Activated T-cell treated with anti-CD3 and anti-CD28 coated beads, Interleukin-2, amount 50 U/mL, for 72 hours (primary cell): ENCODE data around the gene GET3. TPM values are rescaled to one million over a fixed set of nuclear protein-coding genes. Genes with fewer than 3 reads are reported as not detected.
A peak's percentile ranks its signal among the peaks of the same experiment; 100 is the strongest.

Experiments used
- ATAC-seq, 2 donors: fragments of 150-1000 bp; cut with Tn5 transposase; replicated peaks in 1 of 2; 2 replicates each; pipeline ENCODE4 v1.10.0; 2021; ENCODE audit warnings: moderate library complexity in 2 of 2, mild to moderate bottlenecking in 1 of 2
- DNase-seq, 2 donors: peaks; one replicate each; pipeline ENCODE4 v3.0.0; 2021 to 2022; ENCODE audit warnings: mixed read lengths in 1 of 2
- H3K27ac Mint-ChIP-seq: one replicate; pipeline ENCODE4 v1.8.0; 2022; ENCODE audit warnings: mild to moderate bottlenecking, moderate library complexity, mixed read lengths
- H3K27me3 Mint-ChIP-seq: one replicate; pipeline ENCODE4 v1.8.0; 2022; ENCODE audit warnings: low read depth, mixed read lengths
- H3K36me3 Mint-ChIP-seq, 2 donors: one replicate each; pipeline ENCODE4 v1.8.0; 2022; ENCODE audit warnings: mixed read lengths in 2 of 2, mild to moderate bottlenecking in 1 of 2; ENCODE audit not compliant: insufficient read depth in 2 of 2
- H3K4me1 Mint-ChIP-seq: one replicate; pipeline ENCODE4 v1.8.0; 2022; ENCODE audit warnings: low read depth, mixed read lengths
- H3K4me3 Mint-ChIP-seq, 2 donors: one replicate each; pipeline ENCODE4 v1.8.0; 2022; ENCODE audit warnings: mild to moderate bottlenecking in 2 of 2, mixed read lengths in 2 of 2, moderate library complexity in 2 of 2
- H3K9me3 Mint-ChIP-seq, 2 donors: one replicate each; pipeline ENCODE4 v1.8.0; 2022; ENCODE audit warnings: mixed read lengths in 2 of 2
- total RNA-seq, 2 donors: library from RNA; stranded (reverse); gene quantifications; one replicate each; pipeline ENCODE4 v1.2.3, GENCODE V29; 2022

GET3 gene
- total RNA-seq, 2 donors from 2014 or later: 42.6 to 43.7 TPM

GRCh38 chr19:12767150-12767549, 29.9 kb downstream of the GET3 start:
- H3K36me3 Mint-ChIP-seq: no peaks in the 10 kb centered on the region
- no peak overlapping the region for H3K27ac Mint-ChIP-seq
- H3K4me3 Mint-ChIP-seq: no peak overlapping the region
- H3K4me1 Mint-ChIP-seq: peaks cover 18% of the 10 kb centered on the region
- ATAC-seq: no peak
- no peak for DNase-seq
- no peaks in the 10 kb centered on the region for H3K27me3 Mint-ChIP-seq
- no peaks in the 10 kb centered on the region for H3K9me3 Mint-ChIP-seq

- no peaks in the 10 kb centered on the region for H3K36me3 Mint-ChIP-seq
- ATAC-seq (no peak), DNase-seq (no peak)
- H3K9me3 Mint-ChIP-seq: no peaks in the 10 kb centered on the region
- H3K27me3 Mint-ChIP-seq: no peaks in the 10 kb centered on the region
- no peak overlapping the region for H3K27ac Mint-ChIP-seq
- peaks cover 18% of the 10 kb centered on the region for H3K4me1 Mint-ChIP-seq
- H3K4me3 Mint-ChIP-seq: no peak overlapping the region
Observed at GRCh38 chr19:12767666-12768065, 30.4 kb downstream of the GET3 start.

- peak; percentile 82 for ATAC-seq
- Mint-ChIP-seq H3K36me3 (peaks cover 0 to 2% of the 10 kb centered on the region in 2 donors), H3K27ac (no peak overlapping the region), H3K4me1 (peaks cover 31% of the 10 kb centered on the region), H3K27me3 (no peaks in the 10 kb centered on the region), H3K4me3 (peak overlapping the region; percentile 47 to 56), H3K9me3 (no peaks in the 10 kb centered on the region)
- peak; percentile 62 to 66 for DNase-seq
Observed at GRCh38 chr19:12769689-12770088, 32.4 kb downstream of the GET3 start.

- Mint-ChIP-seq H3K4me1 (peaks cover 31% of the 10 kb centered on the region), H3K36me3 (peaks cover 0 to 2% of the 10 kb centered on the region in 2 donors), H3K4me3 (no peak overlapping the region), H3K27ac (no peak overlapping the region), H3K9me3 (no peaks in the 10 kb centered on the region), H3K27me3 (no peaks in the 10 kb centered on the region)
- DNase-seq: no peak
- ATAC-seq: no peak
Observed at GRCh38 chr19:12770922-12771321, 33.6 kb downstream of the GET3 start.

GRCh38 chr19:12772323-12772722, 35.0 kb downstream of the GET3 start:
- Mint-ChIP-seq H3K4me3 (no peak overlapping the region), H3K4me1 (peaks cover 36% of the 10 kb centered on the region), H3K9me3 (no peaks in the 10 kb centered on the region), H3K36me3 (peaks cover 0 to 2% of the 10 kb centered on the region in 2 donors), H3K27ac (no peak overlapping the region), H3K27me3 (no peaks in the 10 kb centered on the region)
- ATAC-seq: no peak
- DNase-seq: no peak

GRCh38 chr19:12773571-12773970, 36.3 kb downstream of the GET3 start:
- Mint-ChIP-seq H3K4me1 (peaks cover 43% of the 10 kb centered on the region), H3K9me3 (no peaks in the 10 kb centered on the region), H3K27ac (no peak overlapping the region), H3K36me3 (peaks cover 0 to 2% of the 10 kb centered on the region in 2 donors), H3K27me3 (no peaks in the 10 kb centered on the region), H3K4me3 (peak overlapping the region; percentile 1 to 2)
- DNase-seq (peak in 1 of 2 donors; percentile 17), ATAC-seq (no peak)

GRCh38 chr19:12774588-12775555, 37.6 kb downstream of the GET3 start, which contains the start of gene HOOK2:
Gene HOOK2 (minus strand): TSS chr19:12775552. CDS start chr19:12775449, 103 bp downstream.
- Mint-ChIP-seq H3K36me3 (peaks cover 0 to 2% of the 10 kb centered on the region in 2 donors), H3K9me3 (no peaks in the 10 kb centered on the region), H3K4me1 (peaks cover 50% of the 10 kb centered on the region), H3K27me3 (no peaks in the 10 kb centered on the region), H3K27ac (peak within 1 kb of the TSS; percentile 35), H3K4me3 (peak within 1 kb of the TSS; percentile 75 to 80)
- no peak for ATAC-seq
- peak in 1 of 2 donors; percentile 31 for DNase-seq

GRCh38 chr19:12777217-12778016, 40.1 kb downstream of the GET3 start:
- Mint-ChIP-seq H3K9me3 (no peaks in the 10 kb centered on the region), H3K4me3 (peak overlapping the region; percentile 97 to 99), H3K27ac (peak overlapping the region; percentile 57), H3K27me3 (no peaks in the 10 kb centered on the region), H3K36me3 (peaks cover 0 to 2% of the 10 kb centered on the region in 2 donors), H3K4me1 (peaks cover 61% of the 10 kb centered on the region)
- DNase-seq (peak; percentile 87 to 93), ATAC-seq (peak; percentile 38 to 43)

- DNase-seq: peak; percentile 57 to 60
- Mint-ChIP-seq H3K27me3 (no peaks in the 10 kb centered on the region), H3K9me3 (no peaks in the 10 kb centered on the region), H3K36me3 (no peaks in the 10 kb centered on the region), H3K4me1 (peaks cover 61% of the 10 kb centered on the region), H3K27ac (peak overlapping the region; percentile 86), H3K4me3 (peak overlapping the region; percentile 97 to 99)
- ATAC-seq: peak; percentile 1 to 2
Observed at GRCh38 chr19:12778017-12778904, 41.0 kb downstream of the GET3 start.

- Mint-ChIP-seq H3K27me3 (no peaks in the 10 kb centered on the region), H3K27ac (peak overlapping the region; percentile 86)
Observed at GRCh38 chr19:12778905-12779161, 41.5 kb downstream of the GET3 start.

GRCh38 chr19:12779162-12779993, 42.1 kb downstream of the GET3 start:
- ATAC-seq: no peak
- DNase-seq: peak; percentile 35 to 48
- Mint-ChIP-seq H3K27me3 (no peaks in the 10 kb centered on the region), H3K9me3 (no peaks in the 10 kb centered on the region), H3K36me3 (no peaks in the 10 kb centered on the region), H3K4me3 (peak overlapping the region; percentile 97 to 99), H3K4me1 (peaks cover 50% of the 10 kb centered on the region), H3K27ac (peak overlapping the region; percentile 75)

More at GRCh38 chr19:12778905-12779161, 41.5 kb downstream of the GET3 start:
- no peaks in the 10 kb centered on the region for H3K36me3 Mint-ChIP-seq
- ATAC-seq (no peak), DNase-seq (no peak)
- H3K4me1 Mint-ChIP-seq: peaks cover 56% of the 10 kb centered on the region
- H3K9me3 Mint-ChIP-seq: no peaks in the 10 kb centered on the region
- H3K4me3 Mint-ChIP-seq: peak overlapping the region; percentile 97 to 99

GRCh38 chr19:12782174-12782423, 44.8 kb downstream of the GET3 start:
- DNase-seq (no peak), ATAC-seq (no peak)
- no peaks in the 10 kb centered on the region for H3K9me3 Mint-ChIP-seq
- peak overlapping the region; percentile 86 for H3K27ac Mint-ChIP-seq
- no peaks in the 10 kb centered on the region for H3K36me3 Mint-ChIP-seq
- H3K4me3 Mint-ChIP-seq: peak overlapping the region; percentile 87
- no peaks in the 10 kb centered on the region for H3K27me3 Mint-ChIP-seq
- H3K4me1 Mint-ChIP-seq: peaks cover 42% of the 10 kb centered on the region
